ENCODE measurements around the gene ABHD2. TPM values are rescaled to one million over a fixed set of nuclear protein-coding genes. Genes with fewer than 3 reads are reported as not detected.

The ABHD2 gene
- polyA plus RNA-seq, 3 donors, result 30.8 to 67.1 (median 37.3) TPM

- H3K4me3 Mint-ChIP-seq, result no peak overlapping the region
- Histone ChIP-seq H2AFZ (ENCODE audit: insufficient read depth, low read depth, low read length, poor library complexity, severe bottlenecking) (no peak overlapping the region), H3K4me3 (replicated peaks in 1 of 3; ENCODE audit: low read depth in 2 of 3, low read length in 3 of 3) (no peak overlapping the region), H3K27ac (ENCODE audit: low read depth in 1 of 2, low read length in 2 of 2) (no peak overlapping the region), H3K27me3 (ENCODE audit: control insufficient read depth in 2 of 2, insufficient read depth in 2 of 2, low read length in 2 of 2) (no peaks in the 10 kb centered on the region), H3K9ac (ENCODE audit: insufficient read depth, low read length, poor library complexity, severe bottlenecking) (no peak overlapping the region), H3K9me3 (replicated peaks in 1 of 2; ENCODE audit: control insufficient read depth in 1 of 2, insufficient read depth in 1 of 2, low read length in 2 of 2) (no peaks in the 10 kb centered on the region), H3K4me1 (ENCODE audit: control insufficient read depth in 1 of 2, insufficient read depth in 2 of 2, low read length in 2 of 2) (no peaks in the 10 kb centered on the region), H3K4me2 (replicated peaks; ENCODE audit: extremely low read depth, low read length, poor library complexity, severe bottlenecking) (no peak overlapping the region), H4K20me1 (ENCODE audit: insufficient read depth, low read length) (no peaks in the 10 kb centered on the region), H3K79me2 (ENCODE audit: insufficient read depth, low read length) (no peaks in the 10 kb centered on the region), H3K36me3 (replicated peaks in 1 of 2; ENCODE audit: control insufficient read depth in 1 of 2, insufficient read depth in 2 of 2, low read length in 2 of 2) (peaks cover 71 to 88% of the 10 kb centered on the region in 2 donors)
- H3K27me3 Mint-ChIP-seq (ENCODE audit: low read depth in 3 of 3), result no peaks in the 10 kb centered on the region
- H3K4me1 Mint-ChIP-seq, result no peaks in the 10 kb centered on the region
- peaks cover 83 to 94% of the 10 kb centered on the region in 2 donors for H3K36me3 Mint-ChIP-seq
- intact Hi-C loops (cut with micrococcal nuclease), result no loop called here
- no peaks in the 10 kb centered on the region for H3K9me3 Mint-ChIP-seq
- DNase-seq, result no peak
- H3K27ac Mint-ChIP-seq, result no peak overlapping the region
- no peak for TF ChIP-seq CTCF (IDR thresholded peaks at IDR 0.05)
- 100% methylated on average over 1 of the region's 2 CpGs for WGBS (ENCODE audit: insufficient coverage)
Measured at GRCh38 chr15:89198196-89198595, 109.9 kb downstream of the ABHD2 start.

- no peak for DNase-seq
- Histone ChIP-seq H3K27me3 (ENCODE audit: control insufficient read depth in 2 of 2, insufficient read depth in 2 of 2, low read length in 2 of 2) (no peaks in the 10 kb centered on the region), H3K36me3 (replicated peaks in 1 of 2; ENCODE audit: control insufficient read depth in 1 of 2, insufficient read depth in 2 of 2, low read length in 2 of 2) (peaks cover 65 to 81% of the 10 kb centered on the region in 2 donors), H2AFZ (ENCODE audit: insufficient read depth, low read depth, low read length, poor library complexity, severe bottlenecking) (no peak overlapping the region), H3K4me2 (replicated peaks; ENCODE audit: extremely low read depth, low read length, poor library complexity, severe bottlenecking) (no peak overlapping the region), H3K9ac (ENCODE audit: insufficient read depth, low read length, poor library complexity, severe bottlenecking) (no peak overlapping the region), H3K4me3 (replicated peaks in 1 of 3; ENCODE audit: low read depth in 2 of 3, low read length in 3 of 3) (no peak overlapping the region), H3K79me2 (ENCODE audit: insufficient read depth, low read length) (no peaks in the 10 kb centered on the region), H3K4me1 (ENCODE audit: control insufficient read depth in 1 of 2, insufficient read depth in 2 of 2, low read length in 2 of 2) (no peaks in the 10 kb centered on the region), H3K9me3 (replicated peaks in 1 of 2; ENCODE audit: control insufficient read depth in 1 of 2, insufficient read depth in 1 of 2, low read length in 2 of 2) (no peaks in the 10 kb centered on the region), H3K27ac (ENCODE audit: low read depth in 1 of 2, low read length in 2 of 2) (no peak overlapping the region), H4K20me1 (ENCODE audit: insufficient read depth, low read length) (no peaks in the 10 kb centered on the region)
- no peak for TF ChIP-seq CTCF (IDR thresholded peaks at IDR 0.05)
- no peaks in the 10 kb centered on the region for H3K4me1 Mint-ChIP-seq
- WGBS (ENCODE audit: insufficient coverage), result 100% methylated on average over 3 of the region's 3 CpGs
- no peak overlapping the region for H3K4me3 Mint-ChIP-seq
- no peaks in the 10 kb centered on the region for H3K9me3 Mint-ChIP-seq
- H3K27me3 Mint-ChIP-seq (ENCODE audit: low read depth in 3 of 3), result no peaks in the 10 kb centered on the region
- intact Hi-C loops (cut with micrococcal nuclease), result no loop called here
- H3K36me3 Mint-ChIP-seq, result peaks cover 77 to 87% of the 10 kb centered on the region in 2 donors
- no peak overlapping the region for H3K27ac Mint-ChIP-seq
Measured at GRCh38 chr15:89198934-89199333, 110.7 kb downstream of the ABHD2 start.
